ENCODE measurements around the gene CCDC192.
A peak's percentile ranks its signal among the peaks of the same experiment; 100 is the strongest.
"Not testable (repeated sequence)": the region's sequence is repeated elsewhere in the genome, so short reads cannot be mapped to it uniquely, and the experiment has no call there.

The CCDC192 gene

DNA sequence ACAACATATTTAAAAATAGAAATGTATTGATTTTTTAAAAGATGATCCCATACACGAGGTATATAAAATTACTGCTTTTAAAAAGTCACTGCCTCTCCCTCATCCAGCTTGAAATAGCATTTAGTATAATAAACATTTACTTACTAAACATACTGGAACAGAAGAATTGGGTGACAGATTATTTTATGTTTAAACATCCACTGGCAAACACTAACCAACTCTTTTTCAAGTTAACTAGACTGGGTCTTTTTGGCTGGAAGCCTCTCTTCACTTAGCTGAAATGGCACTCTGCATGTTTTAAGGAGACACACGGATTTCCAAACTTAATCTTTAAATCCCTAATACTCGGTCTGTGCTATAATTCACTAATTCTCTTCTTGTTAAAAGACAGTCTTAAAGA lies 35.3 kb upstream of the CCDC192 start:
- TF ChIP-seq, protein P1, sequence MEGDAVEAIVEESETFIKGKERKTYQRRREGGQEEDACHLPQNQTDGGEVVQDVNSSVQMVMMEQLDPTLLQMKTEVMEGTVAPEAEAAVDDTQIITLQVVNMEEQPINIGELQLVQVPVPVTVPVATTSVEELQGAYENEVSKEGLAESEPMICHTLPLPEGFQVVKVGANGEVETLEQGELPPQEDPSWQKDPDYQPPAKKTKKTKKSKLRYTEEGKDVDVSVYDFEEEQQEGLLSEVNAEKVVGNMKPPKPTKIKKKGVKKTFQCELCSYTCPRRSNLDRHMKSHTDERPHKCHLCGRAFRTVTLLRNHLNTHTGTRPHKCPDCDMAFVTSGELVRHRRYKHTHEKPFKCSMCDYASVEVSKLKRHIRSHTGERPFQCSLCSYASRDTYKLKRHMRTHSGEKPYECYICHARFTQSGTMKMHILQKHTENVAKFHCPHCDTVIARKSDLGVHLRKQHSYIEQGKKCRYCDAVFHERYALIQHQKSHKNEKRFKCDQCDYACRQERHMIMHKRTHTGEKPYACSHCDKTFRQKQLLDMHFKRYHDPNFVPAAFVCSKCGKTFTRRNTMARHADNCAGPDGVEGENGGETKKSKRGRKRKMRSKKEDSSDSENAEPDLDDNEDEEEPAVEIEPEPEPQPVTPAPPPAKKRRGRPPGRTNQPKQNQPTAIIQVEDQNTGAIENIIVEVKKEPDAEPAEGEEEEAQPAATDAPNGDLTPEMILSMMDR (conservative IDR thresholded peaks at IDR 0.05; ENCODE audit: low read depth, low read length), result no peak
- DNase-seq (ENCODE audit: low read depth), result no peak
- no peak overlapping the region for H3K4me3 ChIP-seq (ENCODE audit: low read depth, low read length)

DNA sequence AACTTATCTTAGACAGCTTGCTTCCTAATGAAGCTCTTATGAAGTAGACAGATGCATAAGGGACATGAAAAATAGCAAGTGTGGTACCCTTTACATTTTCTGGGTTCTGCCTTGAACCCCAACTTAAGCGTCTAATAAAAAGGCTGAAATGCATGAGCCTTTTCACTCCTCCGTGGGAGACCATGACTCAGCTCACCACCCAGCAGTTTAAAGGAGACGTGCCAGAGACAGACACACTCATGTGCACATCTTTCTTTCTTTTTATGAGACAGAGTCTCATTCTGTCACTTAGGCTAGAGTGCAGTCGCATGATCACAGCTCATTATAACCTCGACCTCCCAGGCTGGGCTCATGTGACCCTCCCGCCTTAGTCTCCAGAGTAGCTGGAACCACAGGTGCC lies 32.0 kb upstream of the CCDC192 start:
- peak; percentile 64 for DNase-seq (ENCODE audit: low read depth)
- H3K4me3 ChIP-seq (ENCODE audit: low read depth, low read length), result no peak overlapping the region
- TF ChIP-seq, protein P1 (conservative IDR thresholded peaks at IDR 0.05; ENCODE audit: low read depth, low read length), result no peak

DNA sequence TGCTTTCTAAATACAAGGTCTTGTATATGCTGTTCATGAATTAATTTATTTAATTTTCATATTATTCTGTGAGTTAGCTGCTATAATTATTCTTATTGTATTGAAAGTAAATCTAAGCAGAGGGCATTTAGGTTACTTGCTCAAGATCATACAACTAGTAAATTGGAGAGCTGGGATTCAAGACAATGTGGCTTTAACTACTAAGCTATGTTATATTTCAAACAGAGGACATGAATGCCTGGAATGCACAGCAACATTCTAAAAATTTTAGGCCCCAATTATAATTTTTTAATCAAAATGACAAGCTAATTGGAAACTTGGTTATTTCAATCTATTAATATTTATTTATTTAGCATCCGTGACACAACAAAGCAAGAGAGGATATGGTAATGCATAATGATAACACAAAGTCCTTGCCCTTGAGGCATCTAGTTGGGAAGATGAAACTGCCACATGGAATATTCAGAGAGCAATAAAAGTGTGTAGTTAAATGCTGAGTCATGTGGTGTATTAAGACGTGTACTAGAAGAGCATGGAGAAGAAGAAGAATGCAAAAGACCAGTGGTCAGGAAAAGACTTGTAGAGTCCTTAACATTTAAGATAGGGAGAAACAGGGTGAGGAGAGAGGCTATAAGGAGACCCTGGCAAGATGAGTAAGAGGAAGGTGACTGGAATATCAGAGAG lies 29.9 kb upstream of the CCDC192 start:
- no peak overlapping the region for H3K4me3 ChIP-seq (ENCODE audit: low read depth, low read length)
- DNase-seq (ENCODE audit: low read depth), result peak; percentile 36
- TF ChIP-seq, protein P1 (conservative IDR thresholded peaks at IDR 0.05; ENCODE audit: low read depth, low read length), result no peak

DNA sequence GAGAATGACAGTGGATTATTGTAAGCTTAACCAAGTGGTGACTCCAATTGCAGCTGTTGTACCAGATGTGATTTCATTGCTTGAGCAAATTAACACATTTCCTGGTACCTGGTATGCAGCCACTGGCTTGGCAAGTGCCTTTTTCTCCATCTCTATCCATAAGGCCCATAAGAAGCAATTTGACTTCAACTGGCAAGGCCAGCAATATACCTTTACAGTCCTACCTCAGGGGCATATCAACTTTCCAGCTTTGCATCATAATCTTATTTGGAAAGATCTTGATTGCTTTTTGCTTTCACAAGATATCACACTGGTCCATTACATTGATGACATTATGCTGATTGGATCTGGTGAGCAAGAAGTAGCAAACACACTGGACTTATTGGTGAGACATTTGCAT lies 26.2 kb upstream of the CCDC192 start:
- DNase-seq (ENCODE audit: low read depth), result not testable (repeated sequence)

DNA sequence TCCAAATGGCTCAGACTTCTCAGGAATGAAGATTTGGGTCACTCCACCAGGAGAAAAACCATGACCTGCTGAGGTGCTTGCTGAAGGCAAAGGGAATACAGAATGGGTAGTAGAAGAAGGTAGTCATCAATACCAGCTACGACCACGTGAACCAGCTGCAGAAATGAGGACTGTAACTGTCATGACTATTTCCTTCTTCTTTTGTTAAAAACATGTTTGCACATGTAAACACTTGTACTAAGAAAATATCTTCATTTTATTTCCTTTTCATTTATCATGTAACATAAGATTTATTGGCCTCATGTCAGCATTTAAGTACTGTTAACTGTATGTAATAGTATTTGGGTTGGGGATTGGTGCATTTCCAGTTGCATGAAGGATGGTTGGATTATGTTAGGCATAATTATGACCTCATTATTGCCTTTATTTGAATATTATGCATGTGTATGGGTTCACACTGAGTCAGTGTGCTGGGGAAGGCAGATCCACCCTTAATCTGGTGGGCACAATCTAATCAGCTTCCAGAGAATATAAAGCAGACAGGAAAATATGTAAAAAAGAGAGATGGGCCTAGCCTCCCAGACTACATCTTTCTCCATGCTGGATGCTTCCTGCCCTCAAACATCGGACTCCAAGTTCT lies 23.4 kb upstream of the CCDC192 start:
- not testable (repeated sequence) for H3K4me3 ChIP-seq (ENCODE audit: low read depth, low read length); DNase-seq (ENCODE audit: low read depth)

More for the DNA sequence above, 26.2 kb upstream of the CCDC192 start:
- H3K4me3 ChIP-seq (ENCODE audit: low read depth, low read length), result not testable (repeated sequence)

DNA sequence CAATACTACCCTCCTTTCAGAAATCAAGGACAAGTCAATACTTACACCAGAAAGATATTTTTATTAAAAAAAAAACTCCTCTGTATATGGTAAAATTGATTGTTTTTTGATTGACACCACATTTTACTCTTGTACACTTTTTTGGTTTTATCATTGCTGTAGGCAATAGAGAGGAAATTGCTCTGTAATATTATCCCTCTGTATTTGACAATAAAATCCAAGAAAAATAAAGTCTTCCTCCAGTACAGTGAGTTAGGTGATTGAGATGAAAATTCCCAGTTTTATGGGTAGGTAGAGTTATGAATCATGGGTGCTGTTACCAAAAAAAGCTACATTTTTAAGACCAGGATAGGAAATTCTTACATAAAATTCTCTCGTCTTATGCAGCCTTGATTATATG lies 22.6 kb upstream of the CCDC192 start:
- TF ChIP-seq, protein P1 (conservative IDR thresholded peaks at IDR 0.05; ENCODE audit: low read depth, low read length), result no peak
- no peak for DNase-seq (ENCODE audit: low read depth)

DNA sequence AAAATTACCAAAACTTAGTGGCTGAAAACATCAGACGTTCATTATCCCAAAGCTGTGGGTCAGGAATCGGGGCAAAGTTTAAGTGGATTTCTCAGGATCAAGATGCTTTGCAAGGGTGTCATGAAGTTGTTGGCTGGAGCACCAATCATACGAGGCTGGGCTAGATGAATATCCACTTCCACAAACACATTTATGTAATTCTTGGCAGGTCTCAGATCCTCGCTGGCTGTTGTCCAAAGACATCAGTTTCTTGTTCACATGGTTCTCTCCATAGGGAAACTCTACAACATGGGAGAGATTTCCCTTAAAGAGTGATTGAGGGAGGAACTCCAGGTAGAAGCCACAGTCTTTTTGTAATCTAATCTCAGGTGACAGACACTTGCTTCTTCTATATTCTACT lies 20.2 kb upstream of the CCDC192 start:
- TF ChIP-seq, protein P1 (conservative IDR thresholded peaks at IDR 0.05; ENCODE audit: low read depth, low read length), result no peak
- no peak overlapping the region for H3K4me3 ChIP-seq (ENCODE audit: low read depth, low read length)
- DNase-seq (ENCODE audit: low read depth), result peak; percentile 81

More for the DNA sequence above, 22.6 kb upstream of the CCDC192 start:
- H3K4me3 ChIP-seq (ENCODE audit: low read depth, low read length), result no peak overlapping the region

Data from choroid plexus epithelial cell (primary cell).